SK-N-SH (cell line): ENCODE measurements around the gene DOCK10. TPM values are rescaled to one million over a fixed set of nuclear protein-coding genes. Genes with fewer than 3 reads are reported as not detected.

ENCODE experiments used
- CTCF ChIA-PET: fragments of 300-600, 350-600 bp; formaldehyde crosslinking; extraction: SDS; loops from one replicate; lab custom pipeline; 2021; lab: Yijun Ruan, JAX
- POLR2A ChIA-PET: fragments of 350-600 bp; sonication (Branson Sonifier 250); formaldehyde crosslinking; extraction: SDS; loops from one replicate; lab custom pipeline; 2020; ENCODE audit warnings: antibody characterized with exemption, inconsistent platforms; lab: Yijun Ruan, JAX
- DNase-seq: peaks from one replicate; pipeline ENCODE4 v3.0.0; 2012
- H2AFZ ChIP-seq: fragments of 200-600 bp; sonication (generic); 2 replicates; pipeline ENCODE4 v1.8.1; 2016; ENCODE audit warnings: antibody characterized with exemption, mild to moderate bottlenecking, low read depth
- H3F3A ChIP-seq: fragments of 200-600 bp; sonication (generic); replicated peaks from 2 replicates; pipeline ENCODE3; 2016; ENCODE audit warnings: antibody characterized with exemption, mild to moderate bottlenecking; ENCODE audit not compliant: insufficient read depth
- H3K27ac ChIP-seq, 2 experiments: fragments of 200-500 bp in 1 of 2; fragments of 200-600 bp in 1 of 2; sonication (Bioruptor generic) in 1 of 2; sonication (generic), shearing (Covaris generic) in 1 of 2; 2 replicates each; pipeline versions ENCODE4 v1.5.1 to v1.6.1; 2014 to 2016; ENCODE audit warnings: low read depth in 2 of 2, inconsistent platforms in 1 of 2, low read length in 1 of 2, mild to moderate bottlenecking in 1 of 2, mixed read lengths in 1 of 2
- H3K27me3 ChIP-seq: fragments of 200-600 bp; sonication (generic), shearing (Covaris generic); 2 replicates; pipeline ENCODE4 v1.6.1; 2016; ENCODE audit warnings: mixed run types; ENCODE audit not compliant: insufficient read depth
- H3K36me3 ChIP-seq, 2 experiments: fragments of 200-500 bp in 1 of 2; fragments of 200-600 bp in 1 of 2; sonication (Bioruptor generic) in 1 of 2; sonication (generic) in 1 of 2; replicated peaks in 1 of 2; 2 replicates each; pipeline versions ENCODE3 to v1.5.1; 2014 to 2016; ENCODE audit warnings: low read length in 1 of 2, mild to moderate bottlenecking in 1 of 2; ENCODE audit not compliant: insufficient read depth in 2 of 2, control insufficient read depth in 1 of 2
- H3K4me1 ChIP-seq, 2 experiments: fragments of 200-500 bp in 1 of 2; fragments of 200-600 bp in 1 of 2; sonication (Bioruptor generic) in 1 of 2; sonication (generic), shearing (Covaris generic) in 1 of 2; 2 replicates each; pipeline versions ENCODE4 v1.5.1 to v1.6.1; 2014 to 2016; ENCODE audit warnings: low read depth in 1 of 2, low read length in 1 of 2, mixed run types in 1 of 2; ENCODE audit not compliant: insufficient read depth in 2 of 2, control insufficient read depth in 1 of 2
- H3K4me2 ChIP-seq: fragments of 200-600 bp; sonication (generic), shearing (Covaris generic); 2 replicates; pipeline ENCODE4 v1.6.1; 2017; ENCODE audit warnings: mixed run types
- H3K4me3 ChIP-seq, 2 experiments: fragments of 200-500 bp in 1 of 2; fragments of 200-600 bp in 1 of 2; sonication (Bioruptor generic) in 1 of 2; sonication (generic), shearing (Covaris generic) in 1 of 2; 2 replicates each; pipeline versions ENCODE4 v1.5.1 to v1.8.1; 2014 to 2016; ENCODE audit warnings: low read depth in 2 of 2, inconsistent platforms in 1 of 2, low read length in 1 of 2, mild to moderate bottlenecking in 1 of 2, mixed read lengths in 1 of 2, moderate library complexity in 1 of 2
- H3K79me2 ChIP-seq: fragments of 200-600 bp; sonication (generic); 2 replicates; pipeline ENCODE4 v1.8.1; 2017; ENCODE audit warnings: mild to moderate bottlenecking; ENCODE audit not compliant: insufficient read depth
- H3K9ac ChIP-seq: fragments of 200-600 bp; sonication (generic); 2 replicates; pipeline ENCODE4 v1.6.1; 2017; ENCODE audit warnings: mixed run types
- H3K9me2 ChIP-seq: fragments of 200-600 bp; sonication (generic); 2 replicates; pipeline ENCODE4 v1.6.1; 2017; ENCODE audit warnings: mixed run types
- H3K9me3 ChIP-seq: fragments of 200-600 bp; sonication (generic); 2 replicates; pipeline ENCODE4 v1.6.1; 2017; ENCODE audit warnings: mixed run types, mild to moderate bottlenecking, moderate library complexity
- H4K20me1 ChIP-seq: fragments of 200-600 bp; sonication (generic); 2 replicates; pipeline ENCODE4 v1.6.1; 2017; ENCODE audit warnings: mild to moderate bottlenecking, mixed run types; ENCODE audit not compliant: insufficient read depth
- CTCF ChIP-seq: fragments of 200-600 bp; sonication (generic); IDR thresholded peaks from 2 replicates; pipeline ENCODE4 v1.6.1; 2017; ENCODE audit warnings: antibody characterized with exemption, mild to moderate bottlenecking, moderate library complexity
- ELF1 ChIP-seq: IDR thresholded peaks from 2 replicates; pipeline ENCODE4 v1.4.0; 2012
- FOXJ3 ChIP-seq: sonication (generic); formaldehyde crosslinking; IDR thresholded peaks from 2 replicates; pipeline ENCODE4 v1.5.1; 2020; ENCODE audit warnings: mild to moderate bottlenecking, missing genetic modification reagents
- FOXM1 ChIP-seq: IDR thresholded peaks from 2 replicates; pipeline ENCODE4 v1.4.0; 2012; ENCODE audit warnings: low read depth, mild to moderate bottlenecking
- JUND ChIP-seq: IDR thresholded peaks from 2 replicates; pipeline ENCODE4 v1.4.0; 2012
- MEF2A ChIP-seq: IDR thresholded peaks from 2 replicates; pipeline ENCODE4 v1.4.0; 2012; ENCODE audit warnings: low read depth, borderline replicate concordance
- RAD21 ChIP-seq: IDR thresholded peaks from 2 replicates; pipeline ENCODE4 v1.6.1; 2012; ENCODE audit warnings: mild to moderate bottlenecking, low read length
- RCOR1 ChIP-seq: fragments of 150-350 bp; IDR thresholded peaks from 2 replicates; pipeline ENCODE4 v1.6.1; 2017; ENCODE audit warnings: antibody characterized with exemption, low read length
- RFX5 ChIP-seq: IDR thresholded peaks from 2 replicates; pipeline ENCODE4 v1.6.1; 2012; ENCODE audit warnings: mild to moderate bottlenecking, improper control_type of control experiment, low read length
- RXRA ChIP-seq: IDR thresholded peaks from 2 replicates; pipeline ENCODE4 v1.4.0; 2012; ENCODE audit warnings: low read depth, mild to moderate bottlenecking, borderline replicate concordance
- SMC3 ChIP-seq: IDR thresholded peaks from 2 replicates; pipeline ENCODE4 v1.6.1; 2012; ENCODE audit warnings: low read depth, low read length, improper control_type of control experiment
- YY1 ChIP-seq: IDR thresholded peaks from 2 replicates; pipeline ENCODE4 v1.4.0; 2012; ENCODE audit warnings: low read depth, mild to moderate bottlenecking
- WGBS: methylation state at CpG from one replicate; pipeline ENCODE4 v1.1.6; 2017; ENCODE audit warnings: low lambda C conversion rate; 5-methylcytosine and 5-hydroxymethylcytosine counted together
- polyA plus RNA-seq, 3 experiments: library from polyadenylated mRNA; depleted of rRNA; stranded (reverse); fragments of >200 nt; gene quantifications; 2 replicates each; pipeline ENCODE4 v1.2.3, GENCODE V29; 2012
- TF ChIP-seq, protein P1 (sequence below): IDR thresholded peaks from 2 replicates; pipeline ENCODE4 v1.4.0; 2012; ENCODE audit warnings: low read depth

The DOCK10 gene
- polyA plus RNA-seq, 1 of the 3 experiments (the other 2 are of a cell fraction) = 24.1 TPM

GRCh38 chr2:225002656-225003045 is 39.6 kb downstream of the DOCK10 start:
- no peak overlapping the region for H3K4me2 ChIP-seq
- DNase-seq = no peak
- H3K9me2 ChIP-seq = no peaks in the 10 kb centered on the region
- H3K4me1 ChIP-seq = peaks cover 0 to 4% of the 10 kb centered on the region in 2 experiments; a peak in 2 of 4 replicates
- H3K9ac ChIP-seq = no peak overlapping the region
- 0 out of 2 replicates have a peak, but pooled peaks have one; percentile 14 for TF ChIP-seq SMC3
- peak; percentile 33; the same call in 1 of the 2 replicates for TF ChIP-seq RAD21
- TF ChIP-seq YY1 = no peak
- TF ChIP-seq, all 33 proteins: peak for 2
- Histone ChIP-seq H2AFZ (no peak overlapping the region), H3K9me3 (no peaks in the 10 kb centered on the region), H3K79me2 (peaks cover 58% of the 10 kb centered on the region), H3K4me3 (no peak overlapping the region), H3K27me3 (no peaks in the 10 kb centered on the region), H3K36me3 (peaks cover 0 to 3% of the 10 kb centered on the region in 2 experiments), H3F3A (no peaks in the 10 kb centered on the region), H3K27ac (no peak overlapping the region), H4K20me1 (no peaks in the 10 kb centered on the region)
- POLR2A ChIA-PET = no interaction called here
- 96% methylated on average over 5 of the region's 5 CpGs for WGBS
- CTCF ChIA-PET = interaction anchor here (0.7 to 8.1 kb wide), 24 partner anchors 10 to 663 kb away, joined by 3 to 78 read pairs (median 4); no protein-coding TSS in a partner anchor

- H3K9me3 ChIP-seq = no peaks in the 10 kb centered on the region
- H2AFZ ChIP-seq = no peak overlapping the region
- H3F3A ChIP-seq = no peaks in the 10 kb centered on the region
- no peak overlapping the region for H3K27ac ChIP-seq
- H3K79me2 ChIP-seq = peaks cover 57% of the 10 kb centered on the region
- peak; percentile 42 for DNase-seq
- WGBS = 66% methylated on average over 6 of the region's 6 CpGs
- TF ChIP-seq CTCF (peak; percentile 86), SMC3 (peak; percentile 88), RCOR1 (peak; percentile 32; the same call in 1 of the 2 replicates), RFX5 (peak; percentile 44; the same call in 1 of the 2 replicates), RAD21 (peak; percentile 95), JUND (no peak), FOXM1 (no peak), MEF2A (no peak), RXRA (no peak), FOXJ3 (CRISPR knock-in tag) (no peak), ELF1 (no peak)
- TF ChIP-seq, protein P1, sequence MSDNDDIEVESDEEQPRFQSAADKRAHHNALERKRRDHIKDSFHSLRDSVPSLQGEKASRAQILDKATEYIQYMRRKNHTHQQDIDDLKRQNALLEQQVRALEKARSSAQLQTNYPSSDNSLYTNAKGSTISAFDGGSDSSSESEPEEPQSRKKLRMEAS = no peak
- TF ChIP-seq, all 33 proteins: peak for 5
- ChIA-PET POLR2A (no interaction called here), CTCF (interaction anchor here (0.7 to 8.1 kb wide), 42 partner anchors 10 to 696 kb away, joined by 3 to 78 read pairs (median 3); partner anchors contain the start of gene DOCK10)
- Histone ChIP-seq H3K9ac (no peak overlapping the region), H3K36me3 (peaks cover 0 to 2% of the 10 kb centered on the region in 2 experiments), H4K20me1 (no peaks in the 10 kb centered on the region), H3K4me3 (peak overlapping the region in 1 of 2 experiments; percentile 6; a peak in 1 of 4 replicates), H3K4me1 (peaks cover 0 to 4% of the 10 kb centered on the region in 2 experiments; a peak in 2 of 4 replicates), H3K9me2 (no peaks in the 10 kb centered on the region), H3K27me3 (no peaks in the 10 kb centered on the region), H3K4me2 (no peak overlapping the region)
Observed at GRCh38 chr2:225002039-225002655, 40.1 kb downstream of the DOCK10 start.
